WI38 (cell line): ENCODE results near the gene GATB.

ENCODE experiments used
- H3K4me3 ChIP-seq: 2 replicates; pipeline ENCODE4 v1.5.1; 2011; ENCODE audit warnings: low read depth, mild to moderate bottlenecking, control low read depth, low read length
- TF ChIP-seq, protein P1 (sequence below): IDR thresholded peaks from 2 replicates; pipeline ENCODE4 v1.5.1; 2012; ENCODE audit warnings: low read depth, mild to moderate bottlenecking, control low read depth, low read length

GATB gene

DNA sequence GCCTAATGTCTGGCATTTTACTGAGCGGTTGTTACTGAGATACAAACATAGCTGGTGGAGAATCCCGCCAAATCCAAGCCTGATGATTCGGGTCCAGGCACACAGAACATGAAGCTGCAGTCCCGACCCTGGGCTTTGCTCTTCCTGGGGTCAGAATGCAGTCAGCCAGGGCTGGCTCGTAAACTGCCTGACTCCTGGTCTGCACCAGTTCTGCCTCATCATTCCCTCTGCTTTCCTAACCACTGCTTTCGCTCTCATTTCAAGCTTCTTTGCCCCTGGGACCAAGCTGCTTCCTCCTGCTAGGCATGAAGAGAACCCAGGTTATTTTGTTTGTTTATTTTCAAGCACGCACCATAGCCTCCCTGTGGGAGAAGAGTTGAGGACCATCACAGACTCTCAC lies 39.3 kb downstream of the GATB start:
- TF ChIP-seq, protein P1, sequence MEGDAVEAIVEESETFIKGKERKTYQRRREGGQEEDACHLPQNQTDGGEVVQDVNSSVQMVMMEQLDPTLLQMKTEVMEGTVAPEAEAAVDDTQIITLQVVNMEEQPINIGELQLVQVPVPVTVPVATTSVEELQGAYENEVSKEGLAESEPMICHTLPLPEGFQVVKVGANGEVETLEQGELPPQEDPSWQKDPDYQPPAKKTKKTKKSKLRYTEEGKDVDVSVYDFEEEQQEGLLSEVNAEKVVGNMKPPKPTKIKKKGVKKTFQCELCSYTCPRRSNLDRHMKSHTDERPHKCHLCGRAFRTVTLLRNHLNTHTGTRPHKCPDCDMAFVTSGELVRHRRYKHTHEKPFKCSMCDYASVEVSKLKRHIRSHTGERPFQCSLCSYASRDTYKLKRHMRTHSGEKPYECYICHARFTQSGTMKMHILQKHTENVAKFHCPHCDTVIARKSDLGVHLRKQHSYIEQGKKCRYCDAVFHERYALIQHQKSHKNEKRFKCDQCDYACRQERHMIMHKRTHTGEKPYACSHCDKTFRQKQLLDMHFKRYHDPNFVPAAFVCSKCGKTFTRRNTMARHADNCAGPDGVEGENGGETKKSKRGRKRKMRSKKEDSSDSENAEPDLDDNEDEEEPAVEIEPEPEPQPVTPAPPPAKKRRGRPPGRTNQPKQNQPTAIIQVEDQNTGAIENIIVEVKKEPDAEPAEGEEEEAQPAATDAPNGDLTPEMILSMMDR: no peak
- H3K4me3 ChIP-seq: no peak overlapping the region

DNA sequence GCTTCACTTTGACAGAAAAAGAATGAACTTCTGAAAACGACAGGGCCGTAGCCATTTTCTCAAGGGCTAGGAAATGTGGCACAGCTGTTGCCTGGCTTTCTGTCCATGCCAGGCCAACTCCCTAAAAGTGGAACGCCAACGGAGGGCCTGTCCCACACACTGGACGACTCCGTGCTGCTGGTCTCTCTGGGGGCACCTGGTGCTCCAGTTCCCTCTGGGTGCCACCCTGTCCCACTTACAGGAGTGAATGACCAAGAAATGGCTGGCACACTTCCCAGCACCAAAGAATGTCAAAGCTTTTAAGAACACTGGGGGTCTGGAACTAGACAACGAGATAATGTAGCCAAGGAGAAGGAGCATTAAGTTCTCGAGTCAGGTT lies 40.9 kb downstream of the GATB start:
- H3K4me3 ChIP-seq: no peak overlapping the region
- TF ChIP-seq, protein P1: no peak

DNA sequence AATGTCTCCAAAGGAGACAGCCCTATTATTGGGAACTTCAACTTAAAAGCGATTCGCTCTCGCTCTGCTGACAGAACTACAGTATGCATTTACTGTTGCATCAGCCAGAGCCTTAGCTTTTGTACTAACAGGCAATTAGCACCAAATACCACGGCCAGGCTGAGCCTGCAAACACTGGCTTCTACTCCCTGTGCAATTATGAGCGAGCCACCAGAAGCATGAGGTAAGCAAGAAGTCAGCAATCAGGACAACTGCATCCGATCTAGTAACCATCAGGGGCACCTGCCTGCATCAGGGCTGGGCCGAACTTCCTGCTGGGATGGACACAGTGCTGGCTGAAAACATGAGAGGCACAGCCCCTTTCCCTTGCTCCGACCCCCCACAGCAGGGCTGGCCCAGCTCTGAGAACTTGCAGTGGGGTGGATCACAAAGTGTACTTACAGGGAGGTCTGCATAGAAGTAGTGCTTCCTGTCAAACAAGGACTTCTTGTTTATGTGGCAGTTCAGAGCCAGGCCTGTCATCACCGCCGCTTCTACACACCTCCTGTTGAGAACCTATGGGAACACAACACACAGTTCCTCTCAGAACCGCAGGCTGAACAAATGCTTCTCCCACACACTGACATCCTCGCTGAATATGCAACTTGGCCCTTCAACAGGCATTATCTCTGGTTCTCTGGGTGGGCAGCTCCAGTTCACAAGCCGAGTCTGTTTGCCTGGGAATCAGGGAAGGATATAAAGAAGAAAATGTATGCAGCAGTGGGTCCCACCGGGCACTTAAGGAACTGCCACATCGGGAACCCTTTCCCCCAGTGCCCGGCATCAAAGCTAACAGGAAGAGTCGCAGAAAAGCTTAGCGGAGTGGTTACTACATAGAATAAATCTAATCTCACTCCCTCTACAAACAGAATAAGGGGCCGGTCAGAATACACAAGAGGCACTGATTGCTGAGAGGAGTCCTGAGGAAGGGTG lies 41.5 kb downstream of the GATB start:
- H3K4me3 ChIP-seq: no peak overlapping the region
- TF ChIP-seq, protein P1: no peak

DNA sequence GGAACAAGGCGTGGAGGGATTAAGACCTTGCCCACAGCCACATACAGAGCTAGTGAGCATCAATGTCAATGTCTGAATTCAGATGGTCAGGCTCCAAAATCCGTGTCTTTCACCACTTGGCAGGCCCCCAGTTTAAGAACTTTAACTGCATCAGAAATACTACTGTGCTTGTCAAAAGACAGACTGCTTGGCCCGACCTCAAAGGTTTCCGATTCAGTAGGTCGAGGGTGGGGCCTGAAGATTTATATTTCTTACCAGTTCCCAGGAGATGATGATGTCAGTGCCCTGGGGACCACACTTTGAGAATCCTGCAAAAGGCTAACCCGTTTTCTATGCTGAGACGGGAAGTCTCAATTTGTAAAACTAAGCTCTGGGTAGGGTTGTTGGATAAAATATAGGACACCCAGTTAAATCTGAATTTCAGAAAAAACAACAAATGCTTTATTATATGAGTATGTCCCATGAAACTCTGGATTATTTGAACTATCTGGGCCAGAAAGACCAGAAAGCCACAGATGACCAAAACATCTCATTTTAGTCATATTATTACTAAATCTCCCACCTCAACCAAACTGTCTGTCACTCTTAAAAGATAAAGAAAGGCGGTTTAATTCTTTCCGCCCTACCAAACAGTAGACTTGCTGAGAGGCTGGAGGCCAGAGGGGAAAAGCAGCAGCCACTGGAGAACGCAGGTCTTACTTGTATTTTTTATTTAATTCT lies 42.7 kb downstream of the GATB start:
- H3K4me3 ChIP-seq: no peak overlapping the region
- TF ChIP-seq, protein P1: no peak

DNA sequence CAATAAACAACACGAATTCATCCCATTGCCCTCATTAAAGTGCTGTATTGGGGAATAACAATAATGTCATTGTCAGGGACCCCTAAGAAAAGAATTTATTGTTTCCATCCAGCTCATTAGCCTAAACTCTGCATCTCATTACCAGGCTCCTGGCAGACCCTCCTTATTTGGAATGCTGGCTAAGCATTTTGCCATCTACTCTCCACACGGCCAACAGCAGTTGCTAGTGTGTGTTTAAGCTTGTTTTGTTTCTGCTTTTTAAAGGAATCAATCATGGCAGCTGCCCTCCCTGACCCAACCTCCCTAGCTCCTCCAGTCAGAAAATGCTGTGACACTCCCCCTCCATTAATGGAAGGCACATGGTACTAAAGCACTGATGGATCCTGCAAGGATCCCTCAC lies 43.5 kb downstream of the GATB start:
- H3K4me3 ChIP-seq: no peak overlapping the region
- TF ChIP-seq, protein P1: no peak

DNA sequence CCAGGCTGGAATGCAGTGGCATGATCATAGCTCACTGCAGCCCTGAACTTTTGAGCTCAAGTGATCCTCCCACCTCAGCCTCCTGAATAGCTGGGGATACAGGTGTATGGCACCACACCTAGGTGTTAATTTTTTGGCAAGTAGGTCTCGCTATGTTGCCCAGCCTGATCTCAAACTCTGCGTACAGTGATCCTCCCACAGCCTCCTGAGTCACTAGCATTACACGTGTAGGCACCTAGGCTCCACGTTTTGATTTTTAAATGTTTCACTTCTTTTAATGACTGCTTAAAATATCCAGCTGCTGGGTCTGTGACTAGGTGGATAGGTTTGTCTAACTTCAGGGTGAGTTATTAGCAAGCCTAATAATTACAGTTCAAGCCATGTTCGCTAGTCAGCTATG lies 44.5 kb downstream of the GATB start:
- H3K4me3 ChIP-seq: no peak overlapping the region
- TF ChIP-seq, protein P1: no peak

DNA sequence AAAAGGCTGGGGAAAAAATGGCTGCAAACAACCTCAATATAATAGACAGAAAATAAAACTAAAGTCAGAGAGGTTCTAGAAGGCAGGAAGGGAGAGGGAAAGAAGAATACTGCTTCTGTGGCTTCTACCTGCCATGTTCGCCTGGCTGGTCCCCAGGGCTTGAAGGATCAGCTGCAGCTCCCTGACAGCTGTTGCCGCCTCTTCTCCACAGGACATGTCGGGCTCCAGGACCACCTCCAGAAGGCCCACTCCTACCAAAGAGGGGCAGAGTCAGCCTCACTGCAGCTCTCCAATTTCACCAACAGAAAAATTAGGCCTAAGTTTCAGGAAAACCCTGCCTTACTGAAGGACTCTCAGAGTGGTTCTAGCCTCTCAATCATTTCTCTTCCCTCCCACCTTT lies 44.9 kb downstream of the GATB start:
- H3K4me3 ChIP-seq: no peak overlapping the region

More for the DNA sequence above, 44.9 kb downstream of the GATB start:
- TF ChIP-seq, protein P1: no peak
